ENCODE data around the gene SNED1.

Gene SNED1

GRCh38 chr2:240997856-240998705 is at the start of gene SNED1:
TSS of gene SNED1 (plus strand) at chr2:240998618. CDS start at chr2:240998838, 220 bp downstream.
- DNase-seq = peak; percentile 37

- no peak for DNase-seq
Observed at GRCh38 chr2:240948905-240949790, 49.3 kb upstream of the SNED1 start.

GRCh38 chr2:240949791-240950705 is 48.4 kb upstream of the SNED1 start:
- DNase-seq = no peak

GRCh38 chr2:240951045-240951594 is 47.3 kb upstream of the SNED1 start:
- no peak for DNase-seq

GRCh38 chr2:240952496-240953246 is 45.7 kb upstream of the SNED1 start:
- DNase-seq = no peak

GRCh38 chr2:240953426-240954410 is 44.7 kb upstream of the SNED1 start:
- DNase-seq = no peak

- no peak for DNase-seq
Observed at GRCh38 chr2:240954436-240955305, 43.7 kb upstream of the SNED1 start.

GRCh38 chr2:240955306-240956170 is 42.9 kb upstream of the SNED1 start:
- no peak for DNase-seq

- DNase-seq = no peak
Observed at GRCh38 chr2:240956171-240956934, 42.1 kb upstream of the SNED1 start.

- DNase-seq = no peak
Observed at GRCh38 chr2:240956935-240957655, 41.3 kb upstream of the SNED1 start.

GRCh38 chr2:240957656-240958365 is 40.6 kb upstream of the SNED1 start:
- no peak for DNase-seq

- no peak for DNase-seq
Observed at GRCh38 chr2:240958366-240959213, 39.8 kb upstream of the SNED1 start.

GRCh38 chr2:240959214-240959940 is 39.0 kb upstream of the SNED1 start:
- DNase-seq = no peak

- no peak for DNase-seq
Observed at GRCh38 chr2:240959941-240960308, 38.5 kb upstream of the SNED1 start.
